Stimulated activated CD8-positive, alpha-beta memory T cell treated with anti-CD3 and anti-CD28 coated beads, Interleukin-4, amount 100 ng/mL, for 1 hour (primary cell): ENCODE data around the gene CPEB4.

Experiments used
- DNase-seq, 2 donors: peaks; one replicate each; pipeline ENCODE4 v3.0.0-alpha.2; 2020; ENCODE audit warnings: low read depth in 2 of 2, low spot score in 1 of 2

CPEB4 gene

GRCh38 chr5:173858670-173859407 lies 29.3 kb upstream of the CPEB4 start:
- no peak for DNase-seq

GRCh38 chr5:173859408-173860159 lies 28.6 kb upstream of the CPEB4 start:
- DNase-seq, result no peak

GRCh38 chr5:173862047-173862477 lies 26.1 kb upstream of the CPEB4 start:
- DNase-seq, result no peak

- no peak for DNase-seq
These were observed 24.8 kb upstream of the CPEB4 start for GRCh38 chr5:173863359-173863758.

- no peak for DNase-seq
These were observed 23.8 kb upstream of the CPEB4 start for GRCh38 chr5:173864126-173865050.

- no peak for DNase-seq
These were observed 21.8 kb upstream of the CPEB4 start for GRCh38 chr5:173866243-173866857.

- no peak for DNase-seq
These were observed 21.1 kb upstream of the CPEB4 start for GRCh38 chr5:173866858-173867679.

- no peak for DNase-seq
These were observed 19.9 kb upstream of the CPEB4 start for GRCh38 chr5:173868096-173868880.

GRCh38 chr5:173869316-173869715 lies 18.8 kb upstream of the CPEB4 start:
- no peak for DNase-seq

GRCh38 chr5:173872957-173873305 lies 15.2 kb upstream of the CPEB4 start:
- no peak for DNase-seq

- no peak for DNase-seq
These were observed 14.7 kb upstream of the CPEB4 start for GRCh38 chr5:173873306-173873922.

GRCh38 chr5:173875189-173875588 lies 13.0 kb upstream of the CPEB4 start:
- no peak for DNase-seq

- no peak for DNase-seq
These were observed 9.8 kb upstream of the CPEB4 start for GRCh38 chr5:173878224-173878967.

- DNase-seq, result no peak
These were observed 7.7 kb upstream of the CPEB4 start for GRCh38 chr5:173880306-173880985.

- DNase-seq, result no peak
These were observed 6.2 kb upstream of the CPEB4 start for GRCh38 chr5:173881811-173882575.

GRCh38 chr5:173882632-173883031 lies 5.5 kb upstream of the CPEB4 start:
- no peak for DNase-seq

- no peak for DNase-seq
These were observed 4.7 kb upstream of the CPEB4 start for GRCh38 chr5:173883347-173883924.
